GM19193 (cell line): ENCODE results near the gene AHSG.

Experiments
- POLR2A ChIP-seq: IDR thresholded peaks from 4 replicates; pipeline ENCODE4 v1.6.1; 2011; ENCODE audit not compliant: insufficient read depth, insufficient read length; ENCODE audit errors: extremely low read depth

AHSG gene

DNA sequence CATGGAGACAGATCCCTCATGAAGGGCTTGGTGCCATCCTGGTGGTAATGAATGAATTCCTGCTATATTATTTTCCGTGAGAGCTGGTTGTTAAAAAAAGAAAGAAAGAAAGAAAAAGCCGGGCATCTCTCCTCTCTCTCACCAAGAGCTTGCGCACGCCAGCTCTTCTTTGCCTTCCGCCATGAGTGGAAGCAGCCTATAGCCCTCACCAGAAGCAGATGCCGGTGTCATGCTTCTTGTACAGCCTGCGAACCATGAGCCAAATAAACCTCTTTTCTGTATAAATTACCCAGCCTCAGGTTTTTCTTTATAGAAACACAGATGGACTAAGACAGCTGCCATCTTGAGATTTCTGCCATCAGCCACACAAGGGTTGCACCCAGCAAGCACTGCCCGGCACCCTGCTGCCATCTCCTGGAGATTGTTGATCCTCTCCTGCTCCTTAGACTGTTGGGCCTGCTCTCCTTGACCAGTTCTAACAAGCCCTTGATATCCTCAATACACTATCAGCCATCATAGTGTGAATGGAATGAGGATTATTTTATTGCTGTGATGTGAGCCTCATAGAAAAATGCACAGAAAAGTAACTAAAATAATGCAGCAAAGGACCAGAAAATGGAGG is 3.5 kb upstream of the AHSG start:
- no peak for TF ChIP-seq POLR2A

DNA sequence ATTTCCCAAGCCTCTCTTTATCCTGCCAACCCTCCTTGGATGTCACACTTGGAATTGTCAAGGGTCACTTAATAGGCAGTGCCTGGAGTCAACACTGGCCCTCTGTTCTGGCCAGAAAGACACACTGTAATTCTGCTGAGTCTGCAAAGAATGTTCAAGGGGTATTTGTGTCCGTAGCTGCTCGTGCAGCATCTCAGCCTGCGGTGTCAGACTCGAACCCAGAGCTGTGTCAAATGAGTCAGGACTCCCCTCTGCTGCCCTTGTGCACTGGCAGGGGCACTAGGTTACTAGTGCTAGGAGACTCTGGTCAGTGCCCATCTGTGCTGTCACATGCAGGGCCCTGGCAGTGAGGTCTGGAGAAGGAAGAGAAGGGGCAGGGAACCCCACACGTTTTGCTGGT is 795 bp upstream of the AHSG start:
- TF ChIP-seq POLR2A: no peak

DNA sequence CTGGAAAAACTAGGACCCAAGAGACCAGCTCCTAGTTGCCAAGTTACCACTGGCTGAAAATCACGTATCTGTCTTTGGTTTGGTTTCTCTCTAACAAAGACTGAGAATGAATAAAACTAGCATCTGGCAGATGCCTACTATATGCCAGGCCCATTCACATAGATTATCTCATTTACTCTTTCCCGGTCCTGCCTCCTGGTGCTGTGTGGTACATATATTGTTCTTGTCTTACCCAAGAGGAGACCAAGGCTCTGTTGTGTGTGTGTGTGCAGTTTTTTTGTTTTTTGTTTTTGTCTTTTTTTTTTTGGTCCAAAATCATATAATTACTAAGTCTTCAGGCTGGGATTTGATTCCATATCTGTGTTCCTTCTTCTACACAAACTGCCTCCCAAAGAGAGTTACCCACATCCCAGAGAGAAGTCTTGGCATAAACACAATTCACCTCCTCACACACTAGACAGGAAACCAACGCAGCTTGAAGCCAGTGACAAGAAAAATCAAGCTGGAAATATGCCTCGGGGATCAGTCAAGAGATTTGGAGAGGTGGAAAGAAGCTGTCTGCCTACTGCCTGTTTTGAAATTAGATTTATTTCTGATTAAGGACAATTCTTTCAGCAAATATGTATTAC is 891 bp downstream of the AHSG start:
- no peak for TF ChIP-seq POLR2A

DNA sequence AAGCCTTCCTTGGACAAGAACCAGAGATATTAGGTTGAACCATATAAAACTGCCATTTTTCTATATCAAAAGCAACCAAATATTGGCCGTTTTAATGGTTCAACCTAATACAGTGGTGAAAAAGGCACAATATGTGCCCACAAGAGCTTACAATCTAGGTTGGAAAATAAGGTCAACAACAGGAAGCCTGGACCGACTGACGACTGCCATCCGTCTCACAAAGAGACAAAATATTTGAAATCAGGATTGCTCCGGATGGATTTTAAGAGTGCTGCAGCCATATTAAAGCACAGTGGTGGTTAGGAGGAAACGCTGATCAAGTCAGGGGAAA is 1.4 kb downstream of the AHSG start:
- no peak for TF ChIP-seq POLR2A

GRCh38 chr3:186614597-186615483 is 2.0 kb downstream of the AHSG start:
- TF ChIP-seq POLR2A: no peak

- no peak for TF ChIP-seq POLR2A
These were observed 3.4 kb downstream of the AHSG start for GRCh38 chr3:186616299-186616617.

GRCh38 chr3:186617036-186617946 is 4.4 kb downstream of the AHSG start:
- no peak for TF ChIP-seq POLR2A

- TF ChIP-seq POLR2A: no peak
These were observed 5.6 kb downstream of the AHSG start for GRCh38 chr3:186618318-186618938.

DNA sequence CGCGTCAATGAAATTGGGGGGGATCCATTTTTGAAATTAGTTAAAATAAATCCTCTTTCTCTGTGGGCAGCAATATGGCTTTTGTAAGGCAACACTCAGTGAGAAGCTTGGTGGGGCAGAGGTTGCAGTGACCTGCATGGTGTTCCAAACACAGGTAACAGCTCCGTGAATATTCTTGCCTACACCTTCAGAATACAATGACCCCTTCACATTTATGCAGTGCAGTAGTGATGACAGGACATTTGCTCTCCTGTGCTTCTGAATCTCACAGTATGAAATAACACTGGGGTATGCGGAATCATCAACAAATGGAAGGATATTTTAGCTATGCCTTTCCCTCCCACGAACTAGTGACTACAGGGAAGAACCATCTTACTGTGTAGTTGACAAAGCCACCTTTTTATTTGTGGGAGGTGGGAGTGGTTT is 6.9 kb downstream of the AHSG start:
- TF ChIP-seq POLR2A: no peak

GRCh38 chr3:186620213-186621092 is 7.6 kb downstream of the AHSG start:
- no peak for TF ChIP-seq POLR2A

GRCh38 chr3:186621894-186622650 is 9.2 kb downstream of the AHSG start:
- no peak for TF ChIP-seq POLR2A

DNA sequence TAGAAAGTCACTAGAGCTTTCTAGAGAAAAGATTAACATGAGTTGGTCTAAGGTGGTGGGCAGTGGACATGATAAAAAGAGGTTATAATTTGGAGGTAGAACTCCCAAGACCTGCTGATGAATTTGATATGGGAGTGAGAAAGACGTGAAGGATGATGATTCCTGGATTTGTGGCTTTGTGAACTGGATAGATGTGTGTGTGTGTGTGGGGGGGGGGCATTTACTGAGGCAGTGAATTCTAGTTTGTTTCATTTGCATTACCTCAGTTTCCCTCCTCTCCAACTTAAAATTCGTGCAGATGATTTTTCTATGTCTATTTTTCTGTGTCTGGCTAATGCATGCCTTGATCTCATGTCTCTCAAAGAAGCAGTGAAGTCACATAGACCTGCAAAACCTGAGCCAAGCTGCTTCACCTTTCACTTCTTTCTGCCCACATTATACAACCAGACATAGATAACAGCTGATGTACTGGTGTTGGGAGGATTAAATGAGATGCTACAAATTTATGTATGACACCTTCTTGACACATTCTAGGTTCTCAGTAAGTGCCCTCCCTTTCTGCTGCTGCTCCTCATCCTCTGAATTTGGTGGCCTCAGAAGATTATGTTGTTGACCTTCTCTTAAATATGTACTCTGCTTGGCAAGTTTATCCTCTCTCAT is 9.9 kb downstream of the AHSG start:
- TF ChIP-seq POLR2A: no peak
